HEK293 (cell line): ENCODE results near the gene C1QTNF12.

Source experiments
- CTCF ChIA-PET: fragments of 350-600 bp; formaldehyde crosslinking; extraction: SDS; loops from one replicate; lab custom pipeline; 2021; ENCODE audit warnings: antibody characterized with exemption; lab: Yijun Ruan, JAX
- POLR2A ChIA-PET: fragments of 300-600 bp; formaldehyde crosslinking; extraction: SDS; loops from one replicate; lab custom pipeline; 2020; ENCODE audit warnings: antibody characterized with exemption, inconsistent platforms; lab: Yijun Ruan, JAX
- H3K27ac ChIP-seq: fragments of 200-500 bp; sonication (Bioruptor generic); 2 replicates; pipeline ENCODE4 v1.5.1; 2014; ENCODE audit warnings: low read depth, low read length, control low read depth, inconsistent platforms; ENCODE audit errors: extremely low read depth
- H3K36me3 ChIP-seq, 2 experiments: fragments of 200-500 bp in 1 of 2; sonication (Bioruptor generic) in 1 of 2; 1 replicate in 1 of 2; 2 replicates in 1 of 2; pipeline ENCODE4 v1.5.1; 2014 to 2017; ENCODE audit warnings: inconsistent platforms in 2 of 2, low read length in 2 of 2; ENCODE audit not compliant: control insufficient read depth in 2 of 2, insufficient read depth in 1 of 2
- H3K4me1 ChIP-seq: fragments of 200-500 bp; sonication (Bioruptor generic); 2 replicates; pipeline ENCODE4 v1.5.1; 2014; ENCODE audit warnings: mild to moderate bottlenecking, low read length, inconsistent platforms; ENCODE audit not compliant: control insufficient read depth, insufficient read depth
- H3K4me3 ChIP-seq: 2 replicates; pipeline ENCODE4 v1.5.1; 2011; ENCODE audit warnings: low read depth, mild to moderate bottlenecking, control low read depth, low read length, moderate library complexity
- H3K9me3 ChIP-seq: fragments of 200-500 bp; sonication (Bioruptor generic); 2 replicates; pipeline ENCODE4 v1.5.1; 2014; ENCODE audit warnings: low read depth, low read length, inconsistent platforms; ENCODE audit not compliant: control insufficient read depth, insufficient read depth
- BCL11B ChIP-seq: fragments of 450-650 bp; formaldehyde crosslinking; IDR thresholded peaks from 2 replicates; pipeline ENCODE4 v1.5.1; 2016; ENCODE audit warnings: low read depth, missing biosample characterization, missing genetic modification characterization
- GLIS1 ChIP-seq: fragments of 450-650 bp; formaldehyde crosslinking; IDR thresholded peaks from 2 replicates; pipeline ENCODE4 v1.5.1; 2016; ENCODE audit warnings: missing biosample characterization, missing genetic modification characterization
- GLIS2 ChIP-seq: fragments of 450-650 bp; formaldehyde crosslinking; IDR thresholded peaks from 2 replicates; pipeline ENCODE4 v1.5.1; 2016; ENCODE audit warnings: missing biosample characterization, missing genetic modification characterization
- KLF16 ChIP-seq: fragments of 450-650 bp; formaldehyde crosslinking; IDR thresholded peaks from 2 replicates; pipeline ENCODE4 v1.5.1; 2017; ENCODE audit warnings: missing biosample characterization, missing genetic modification characterization
- PRDM10 ChIP-seq: fragments of 450-650 bp; formaldehyde crosslinking; IDR thresholded peaks from 2 replicates; pipeline ENCODE4 v1.5.1; 2016; ENCODE audit warnings: missing biosample characterization, missing genetic modification characterization
- ZBTB20 ChIP-seq: fragments of 450-650 bp; formaldehyde crosslinking; IDR thresholded peaks from 2 replicates; pipeline ENCODE4 v1.5.1; 2016; ENCODE audit warnings: missing biosample characterization, missing genetic modification characterization
- ZBTB48 ChIP-seq: fragments of 450-650 bp; formaldehyde crosslinking; IDR thresholded peaks from 2 replicates; pipeline ENCODE4 v1.5.1; 2016; ENCODE audit warnings: missing biosample characterization, missing genetic modification characterization
- ZBTB8A ChIP-seq: fragments of 450-650 bp; formaldehyde crosslinking; IDR thresholded peaks from 2 replicates; pipeline ENCODE4 v1.5.1; 2016; ENCODE audit warnings: missing biosample characterization, missing genetic modification characterization
- ZFHX2 ChIP-seq: fragments of 450-650 bp; formaldehyde crosslinking; conservative IDR thresholded peaks from 2 replicates; pipeline ENCODE4 v1.5.1; 2016; ENCODE audit warnings: missing biosample characterization, missing genetic modification characterization
- ZFP69B ChIP-seq: fragments of 450-650 bp; formaldehyde crosslinking; IDR thresholded peaks from 2 replicates; pipeline ENCODE4 v1.5.1; 2016; ENCODE audit warnings: missing biosample characterization, missing genetic modification characterization
- ZIC2 ChIP-seq: fragments of 450-650 bp; formaldehyde crosslinking; IDR thresholded peaks from 2 replicates; pipeline ENCODE4 v1.5.1; 2016; ENCODE audit warnings: missing biosample characterization, missing genetic modification characterization
- ZNF169 ChIP-seq: fragments of 450-650 bp; formaldehyde crosslinking; IDR thresholded peaks from 2 replicates; pipeline ENCODE4 v1.5.1; 2016; ENCODE audit warnings: missing biosample characterization, missing genetic modification characterization
- ZNF510 ChIP-seq: fragments of 450-650 bp; formaldehyde crosslinking; IDR thresholded peaks from 2 replicates; pipeline ENCODE4 v1.5.1; 2018; ENCODE audit warnings: mild to moderate bottlenecking, missing genetic modification characterization, missing biosample characterization; ENCODE audit not compliant: insufficient replicate concordance
- ZNF560 ChIP-seq: fragments of 450-650 bp; formaldehyde crosslinking; IDR thresholded peaks from 2 replicates; pipeline ENCODE4 v1.5.1; 2017; ENCODE audit warnings: missing biosample characterization, missing genetic modification characterization, borderline replicate concordance
- ZNF600 ChIP-seq: fragments of 450-650 bp; formaldehyde crosslinking; IDR thresholded peaks from 2 replicates; pipeline ENCODE4 v1.5.1; 2016; ENCODE audit warnings: missing biosample characterization, missing genetic modification characterization
- ZNF677 ChIP-seq: fragments of 450-650 bp; IDR thresholded peaks from 2 replicates; pipeline ENCODE4 v1.5.0; 2018; ENCODE audit warnings: missing biosample characterization, mild to moderate bottlenecking, missing genetic modification characterization, moderate library complexity
- ZNF785 ChIP-seq: fragments of 450-650 bp; formaldehyde crosslinking; IDR thresholded peaks from 2 replicates; pipeline ENCODE4 v1.5.1; 2016; ENCODE audit warnings: missing biosample characterization, missing genetic modification characterization
- TF ChIP-seq, protein P1 (sequence below): fragments of 450-650 bp; formaldehyde crosslinking; IDR thresholded peaks from 2 replicates; pipeline ENCODE4 v1.5.1; 2016; ENCODE audit warnings: missing biosample characterization, missing genetic modification characterization

The C1QTNF12 gene

GRCh38 chr1:1236176-1236763, 10.3 kb downstream of the C1QTNF12 start:
- Histone ChIP-seq H3K9me3 (no peaks in the 10 kb centered on the region), H3K4me3 (no peak overlapping the region), H3K27ac (peak overlapping the region; percentile 37; the same call in 1 of the 2 replicates), H3K36me3 (peaks cover 0 to 10% of the 10 kb centered on the region in 2 experiments; a peak in 1 of 3 replicates), H3K4me1 (no peaks in the 10 kb centered on the region; the same call in 1 of the 2 replicates)
- ChIA-PET POLR2A (interaction anchor here (0.6 to 0.9 kb wide), 2 partner anchors 21 to 142 kb away, joined by 3 read pairs; no protein-coding TSS in a partner anchor), CTCF (interaction anchor here (3.2 kb wide), 1 partner anchor 114 kb away, joined by 13 read pairs; no protein-coding TSS in a partner anchor)
- TF ChIP-seq, protein P1, sequence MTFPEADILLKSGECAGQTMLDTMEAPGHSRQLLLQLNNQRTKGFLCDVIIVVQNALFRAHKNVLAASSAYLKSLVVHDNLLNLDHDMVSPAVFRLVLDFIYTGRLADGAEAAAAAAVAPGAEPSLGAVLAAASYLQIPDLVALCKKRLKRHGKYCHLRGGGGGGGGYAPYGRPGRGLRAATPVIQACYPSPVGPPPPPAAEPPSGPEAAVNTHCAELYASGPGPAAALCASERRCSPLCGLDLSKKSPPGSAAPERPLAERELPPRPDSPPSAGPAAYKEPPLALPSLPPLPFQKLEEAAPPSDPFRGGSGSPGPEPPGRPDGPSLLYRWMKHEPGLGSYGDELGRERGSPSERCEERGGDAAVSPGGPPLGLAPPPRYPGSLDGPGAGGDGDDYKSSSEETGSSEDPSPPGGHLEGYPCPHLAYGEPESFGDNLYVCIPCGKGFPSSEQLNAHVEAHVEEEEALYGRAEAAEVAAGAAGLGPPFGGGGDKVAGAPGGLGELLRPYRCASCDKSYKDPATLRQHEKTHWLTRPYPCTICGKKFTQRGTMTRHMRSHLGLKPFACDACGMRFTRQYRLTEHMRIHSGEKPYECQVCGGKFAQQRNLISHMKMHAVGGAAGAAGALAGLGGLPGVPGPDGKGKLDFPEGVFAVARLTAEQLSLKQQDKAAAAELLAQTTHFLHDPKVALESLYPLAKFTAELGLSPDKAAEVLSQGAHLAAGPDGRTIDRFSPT (tag by site-specific recombination): 0 out of 2 replicates have a peak, but pooled peaks have one; percentile 35
- TF ChIP-seq ZNF785 (tag by site-specific recombination) (no peak), ZNF677 (tag by site-specific recombination) (no peak), ZBTB20 (tag by site-specific recombination) (peak; percentile 28; the same call in 1 of the 2 replicates), ZBTB48 (0 out of 2 replicates have a peak, but pooled peaks have one; percentile 17), ZIC2 (tag by site-specific recombination) (0 out of 2 replicates have a peak, but pooled peaks have one; percentile 16), ZNF600 (peak; percentile 66), ZFP69B (peak; percentile 69), ZBTB8A (tag by site-specific recombination) (peak; percentile 50; the same call in 1 of the 2 replicates), ZNF510 (no peak), BCL11B (tag by site-specific recombination) (peak; percentile 10; the same call in 1 of the 2 replicates)

DNA sequence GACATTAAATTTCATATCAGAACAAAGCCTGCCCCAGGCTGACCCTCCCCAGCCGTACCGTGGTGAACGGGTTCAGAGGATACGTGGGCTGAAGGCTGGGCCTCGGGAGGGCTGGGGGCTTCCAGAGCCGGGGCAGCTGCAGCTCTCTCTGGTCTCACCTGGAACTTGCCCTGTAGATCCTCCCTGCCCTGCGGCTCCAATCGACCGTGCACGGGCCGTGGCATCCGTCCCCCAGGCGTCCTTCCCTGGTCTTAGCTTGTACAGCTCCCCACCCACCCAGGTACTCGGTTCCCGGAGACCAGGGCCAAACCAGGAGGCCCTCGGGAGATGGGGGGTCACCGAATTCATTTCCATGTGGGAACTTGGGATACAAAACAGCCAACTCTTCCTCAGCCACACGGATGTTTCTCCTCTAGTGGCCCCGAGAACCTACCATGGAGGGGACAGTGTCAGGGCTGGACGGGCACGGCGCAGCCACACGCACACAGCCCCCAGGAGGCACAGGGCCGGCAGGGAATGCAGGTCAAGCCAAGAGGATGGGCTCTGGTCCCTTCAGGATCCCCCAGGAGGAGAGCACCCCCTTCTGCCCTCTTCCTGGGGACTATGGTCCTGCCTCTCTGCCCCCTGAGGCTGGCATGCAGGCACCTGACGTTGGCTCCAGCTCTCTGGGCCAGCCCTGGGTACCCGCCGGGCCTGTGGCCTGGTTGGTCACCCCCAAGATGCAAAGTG, 11.3 kb downstream of the C1QTNF12 start:
- TF ChIP-seq ZNF560 (tag by site-specific recombination): no peak
- no peak for TF ChIP-seq KLF16
- no peak for TF ChIP-seq ZNF169
- TF ChIP-seq, protein P1 (tag by site-specific recombination): 0 out of 2 replicates have a peak, but pooled peaks have one; percentile 64
- TF ChIP-seq GLIS1 (tag by site-specific recombination): no peak
- TF ChIP-seq PRDM10 (tag by site-specific recombination): peak; percentile 8; the same call in 1 of the 2 replicates
- peak; percentile 52 for TF ChIP-seq GLIS2 (tag by site-specific recombination)
- no peak for TF ChIP-seq ZFHX2 (tag by site-specific recombination)
- POLR2A ChIA-PET: no interaction called here
- Histone ChIP-seq H3K9me3 (no peaks in the 10 kb centered on the region), H3K4me3 (no peak overlapping the region), H3K27ac (no peak overlapping the region; the same call in 1 of the 2 replicates), H3K4me1 (no peaks in the 10 kb centered on the region; the same call in 1 of the 2 replicates), H3K36me3 (peaks cover 0 to 10% of the 10 kb centered on the region in 2 experiments; a peak in 1 of 3 replicates)
- CTCF ChIA-PET: interaction anchor here (0.6 kb wide), 1 partner anchor 29 kb away, joined by 3 read pairs; no protein-coding TSS in a partner anchor
